ENCODE measurements around the gene SP100. TPM values are rescaled to one million over a fixed set of nuclear protein-coding genes. Genes with fewer than 3 reads are reported as not detected.

The SP100 gene
- total and polyA plus RNA-seq, 4 donors, result 56.2 to 128 (median 81.1) TPM

GRCh38 chr2:230591850-230592249 lies 175.8 kb downstream of the SP100 start:
- no peak for TF ChIP-seq CTCF (IDR thresholded peaks at IDR 0.05; ENCODE audit: control extremely low read depth, extremely low read depth)
- H3K4me3 ChIP-seq, result no peak overlapping the region

GRCh38 chr2:230592775-230593174 lies 176.8 kb downstream of the SP100 start:
- Histone ChIP-seq H3K36me3 (ENCODE audit: control insufficient read depth in 4 of 4, insufficient read depth in 4 of 4, low read length in 4 of 4) (no peaks in the 10 kb centered on the region), H3K27ac (ENCODE audit: low read depth in 1 of 2, low read length in 1 of 2) (no peak overlapping the region), H3K9ac (ENCODE audit: insufficient read depth in 1 of 2, low read length in 2 of 2) (no peak overlapping the region), H3K27me3 (ENCODE audit: control insufficient read depth in 3 of 3, insufficient read depth in 3 of 3, low read length in 2 of 3) (no peaks in the 10 kb centered on the region), H3K4me3 (no peak overlapping the region), H3K9me3 (ENCODE audit: control insufficient read depth in 4 of 4, insufficient read depth in 3 of 4, low read length in 3 of 4) (no peaks in the 10 kb centered on the region), H3K4me1 (ENCODE audit: control insufficient read depth in 5 of 5, insufficient read depth in 5 of 5, low read length in 5 of 5) (no peaks in the 10 kb centered on the region)
- WGBS, 2 donors, result 73 to 77% methylated on average over 4 of the region's 4 CpGs
- TF ChIP-seq CTCF (IDR thresholded peaks at IDR 0.05; ENCODE audit: control extremely low read depth, extremely low read depth), result no peak
- DNase-seq (no peak), ATAC-seq (ENCODE audit: insufficient read depth, low FRiP score) (no peak)

More at GRCh38 chr2:230591850-230592249, 175.8 kb downstream of the SP100 start:
- no peak for DNase-seq
- Histone ChIP-seq H3K27me3 (ENCODE audit: control insufficient read depth in 3 of 3, insufficient read depth in 3 of 3, low read length in 2 of 3) (no peaks in the 10 kb centered on the region), H3K9me3 (ENCODE audit: control insufficient read depth in 4 of 4, insufficient read depth in 3 of 4, low read length in 3 of 4) (no peaks in the 10 kb centered on the region), H3K36me3 (ENCODE audit: control insufficient read depth in 4 of 4, insufficient read depth in 4 of 4, low read length in 4 of 4) (no peaks in the 10 kb centered on the region), H3K9ac (ENCODE audit: insufficient read depth in 1 of 2, low read length in 2 of 2) (no peak overlapping the region), H3K4me1 (ENCODE audit: control insufficient read depth in 5 of 5, insufficient read depth in 5 of 5, low read length in 5 of 5) (no peaks in the 10 kb centered on the region), H3K27ac (ENCODE audit: low read depth in 1 of 2, low read length in 1 of 2) (no peak overlapping the region)
- WGBS, 2 donors, result 83 to 90% methylated on average over 6 of the region's 6 CpGs
- ATAC-seq (ENCODE audit: insufficient read depth, low FRiP score), result no peak

Small RNAs within 50 kb of the gene (small RNA-seq; reads per million reads assigned to genes)
- not detected for gene HMGB1P3 (ENCODE audit: low replicate concordance)
- not detected for gene RN7SL834P (ENCODE audit: low replicate concordance)
- not detected for gene RNU6-451P (ENCODE audit: low replicate concordance)

Other genes with a start within 250 kb of the SP100 start
- 10 to 100 TPM; 25.0 to 31.4 TPM for gene SP110, start 196.2 kb upstream of the SP100 start, total RNA-seq
- gene SP110, start 196.2 kb upstream of the SP100 start, polyA plus RNA-seq, result 10 to 100 TPM; 16.2 to 31.1 TPM
- 1 to 10 TPM; 5.5 to 6.7 TPM for gene SP140, start 190.5 kb upstream of the SP100 start, total RNA-seq
- 1 to 10 TPM; 2.9 to 6.5 TPM for gene SP140, start 190.5 kb upstream of the SP100 start, polyA plus RNA-seq
- gene SP140L, start 89.0 kb upstream of the SP100 start, total RNA-seq, result 10 to 100 TPM; 19.0 to 30.3 TPM
- 10 to 100 TPM; 15.2 to 15.8 TPM for gene SP140L, start 89.0 kb upstream of the SP100 start, polyA plus RNA-seq

Measured in lung (tissue), 13 donors.